Duodenal mucosa (tissue), 2 donors: ENCODE data around the gene NDUFS6.

Experiments
- H3K27ac ChIP-seq: one replicate; pipeline ENCODE4 v1.7.0; 2013; ENCODE audit warnings: low read depth, low read length
- H3K27me3 ChIP-seq, 2 donors: one replicate each; pipeline ENCODE4 v1.7.0; 2013; ENCODE audit warnings: low read length in 2 of 2, control low read depth in 1 of 2; ENCODE audit not compliant: insufficient read depth in 2 of 2, control insufficient read depth in 1 of 2
- H3K36me3 ChIP-seq, 2 donors: one replicate each; pipeline ENCODE4 v1.7.0; 2013; ENCODE audit warnings: low read length in 2 of 2, control low read depth in 1 of 2; ENCODE audit not compliant: insufficient read depth in 2 of 2, control insufficient read depth in 1 of 2
- H3K4me1 ChIP-seq, 2 donors: one replicate each; pipeline ENCODE4 v1.7.0; 2013; ENCODE audit warnings: low read length in 2 of 2, control low read depth in 1 of 2; ENCODE audit not compliant: insufficient read depth in 2 of 2, control insufficient read depth in 1 of 2
- H3K4me3 ChIP-seq, 2 donors: one replicate each; pipeline ENCODE4 v1.7.0; 2013; ENCODE audit warnings: low read length in 2 of 2, low read depth in 1 of 2
- H3K9ac ChIP-seq, 2 donors: one replicate each; pipeline ENCODE4 v1.7.0; 2013; ENCODE audit warnings: low read length in 2 of 2, low read depth in 1 of 2
- H3K9me3 ChIP-seq, 2 donors: one replicate each; pipeline ENCODE4 v1.7.0; 2013; ENCODE audit warnings: low read length in 2 of 2, control low read depth in 1 of 2; ENCODE audit not compliant: control insufficient read depth in 1 of 2

Gene NDUFS6

GRCh38 chr5:1860949-1861348, 59.7 kb downstream of the NDUFS6 start:
- no peak overlapping the region for H3K9ac ChIP-seq

GRCh38 chr5:1864896-1865440, 63.8 kb downstream of the NDUFS6 start:
- Histone ChIP-seq H3K4me1 (peaks cover 0 to 7% of the 10 kb centered on the region in 2 donors), H3K36me3 (no peaks in the 10 kb centered on the region), H3K27me3 (peaks cover 32 to 35% of the 10 kb centered on the region in 2 donors), H3K4me3 (no peak overlapping the region), H3K9me3 (no peaks in the 10 kb centered on the region), H3K9ac (no peak overlapping the region), H3K27ac (no peak overlapping the region)

More at GRCh38 chr5:1860949-1861348, 59.7 kb downstream of the NDUFS6 start:
- Histone ChIP-seq H3K36me3 (no peaks in the 10 kb centered on the region), H3K4me1 (peaks cover 0 to 7% of the 10 kb centered on the region in 2 donors), H3K27ac (no peak overlapping the region), H3K4me3 (no peak overlapping the region), H3K27me3 (peaks cover 7 to 24% of the 10 kb centered on the region in 2 donors), H3K9me3 (no peaks in the 10 kb centered on the region)

- no peak overlapping the region for H3K9ac ChIP-seq
- peaks cover 32 to 40% of the 10 kb centered on the region in 2 donors for H3K27me3 ChIP-seq
- H3K27ac ChIP-seq, result no peak overlapping the region
- peaks cover 0 to 7% of the 10 kb centered on the region in 2 donors for H3K4me1 ChIP-seq
- H3K4me3 ChIP-seq, result no peak overlapping the region
- no peaks in the 10 kb centered on the region for H3K9me3 ChIP-seq
- H3K36me3 ChIP-seq, result no peaks in the 10 kb centered on the region
Observed at GRCh38 chr5:1865486-1865885, 64.3 kb downstream of the NDUFS6 start.
